NT2/D1 (cell line): ENCODE data around the gene POM121C.
"Not testable (repeated sequence)": the region's sequence is repeated elsewhere in the genome, so short reads cannot be mapped to it uniquely, and the experiment has no call there.

Experiments used
- DNase-seq: peaks from one replicate; pipeline ENCODE4 v3.0.0-alpha.2; 2011; ENCODE audit warnings: low read depth, low spot score
- H3K27me3 ChIP-seq: 2 replicates; pipeline ENCODE4 v1.6.0; 2011; ENCODE audit warnings: mild to moderate bottlenecking; ENCODE audit not compliant: insufficient read length, insufficient read depth
- H3K36me3 ChIP-seq: 2 replicates; pipeline ENCODE4 v1.6.1; 2011; ENCODE audit warnings: mild to moderate bottlenecking, low read length, mixed read lengths; ENCODE audit not compliant: insufficient read depth, insufficient read length
- H3K4me1 ChIP-seq: 2 replicates; pipeline ENCODE4 v1.5.1; 2011; ENCODE audit not compliant: insufficient read depth, insufficient read length
- H3K4me3 ChIP-seq: 2 replicates; pipeline ENCODE4 v1.5.1; 2011; ENCODE audit warnings: low read depth; ENCODE audit not compliant: insufficient read length
- H3K9ac ChIP-seq: 2 replicates; pipeline ENCODE4 v1.6.0; 2011; ENCODE audit warnings: low read depth; ENCODE audit not compliant: insufficient read length
- H3K9me3 ChIP-seq: 2 replicates; pipeline ENCODE4 v1.5.1; 2011; ENCODE audit warnings: mild to moderate bottlenecking, low read length; ENCODE audit not compliant: insufficient read depth

POM121C gene

GRCh38 chr7:75410823-75411173 is 75.3 kb downstream of the POM121C start:
- H3K27me3 ChIP-seq, DNase-seq, H3K4me3 ChIP-seq: not testable (repeated sequence)

GRCh38 chr7:75409880-75410822 is 75.9 kb downstream of the POM121C start:
- DNase-seq, H3K4me3 ChIP-seq, H3K36me3 ChIP-seq, H3K4me1 ChIP-seq, H3K27me3 ChIP-seq, H3K9me3 ChIP-seq, H3K9ac ChIP-seq: not testable (repeated sequence)

More at GRCh38 chr7:75410823-75411173, 75.3 kb downstream of the POM121C start:
- not testable (repeated sequence) for H3K36me3 ChIP-seq, H3K9me3 ChIP-seq, H3K9ac ChIP-seq, H3K4me1 ChIP-seq

GRCh38 chr7:75404663-75405062 is 81.4 kb downstream of the POM121C start:
- H3K27me3 ChIP-seq, H3K4me3 ChIP-seq, H3K9ac ChIP-seq, H3K36me3 ChIP-seq, H3K9me3 ChIP-seq, DNase-seq, H3K4me1 ChIP-seq: not testable (repeated sequence)

GRCh38 chr7:75403455-75404443 is 82.3 kb downstream of the POM121C start:
- H3K4me3 ChIP-seq, H3K27me3 ChIP-seq, H3K9me3 ChIP-seq, DNase-seq, H3K4me1 ChIP-seq, H3K36me3 ChIP-seq, H3K9ac ChIP-seq: not testable (repeated sequence)

- not testable (repeated sequence) for H3K4me3 ChIP-seq, H3K9me3 ChIP-seq, H3K27me3 ChIP-seq, H3K9ac ChIP-seq, H3K36me3 ChIP-seq, H3K4me1 ChIP-seq, DNase-seq
These were observed 85.5 kb downstream of the POM121C start for GRCh38 chr7:75400575-75400974.

- not testable (repeated sequence) for DNase-seq, H3K9me3 ChIP-seq, H3K4me3 ChIP-seq, H3K36me3 ChIP-seq, H3K9ac ChIP-seq, H3K27me3 ChIP-seq, H3K4me1 ChIP-seq
These were observed 87.1 kb downstream of the POM121C start for GRCh38 chr7:75398771-75399700.

GRCh38 chr7:75397865-75398264 is 88.2 kb downstream of the POM121C start:
- H3K4me1 ChIP-seq, H3K9ac ChIP-seq, H3K4me3 ChIP-seq: not testable (repeated sequence)

GRCh38 chr7:75395329-75395728 is 90.8 kb downstream of the POM121C start, which contains the start of gene TRIM73:
Gene TRIM73 (plus strand): TSS chr7:75395629. CDS start chr7:75398934, 3,305 bp downstream.
- H3K4me3 ChIP-seq, H3K27me3 ChIP-seq, H3K36me3 ChIP-seq, H3K9me3 ChIP-seq, DNase-seq, H3K9ac ChIP-seq, H3K4me1 ChIP-seq: not testable (repeated sequence)

More at GRCh38 chr7:75397865-75398264, 88.2 kb downstream of the POM121C start:
- H3K27me3 ChIP-seq, DNase-seq, H3K36me3 ChIP-seq, H3K9me3 ChIP-seq: not testable (repeated sequence)

- H3K9ac ChIP-seq, H3K27me3 ChIP-seq, H3K9me3 ChIP-seq, H3K4me3 ChIP-seq, DNase-seq, H3K36me3 ChIP-seq, H3K4me1 ChIP-seq: not testable (repeated sequence)
These were observed 92.9 kb downstream of the POM121C start for GRCh38 chr7:75393194-75393593.

GRCh38 chr7:75374519-75375317 is 111.4 kb downstream of the POM121C start:
- DNase-seq, H3K9me3 ChIP-seq, H3K36me3 ChIP-seq, H3K4me3 ChIP-seq, H3K27me3 ChIP-seq, H3K9ac ChIP-seq, H3K4me1 ChIP-seq: not testable (repeated sequence)
